Chondrocyte (in vitro differentiated cells): ENCODE results near the gene CASP9. TPM values are rescaled to one million over a fixed set of nuclear protein-coding genes. Genes with fewer than 3 reads are reported as not detected.
"Not testable (repeated sequence)": the region's sequence is repeated elsewhere in the genome, so short reads cannot be mapped to it uniquely, and the experiment has no call there.

Source experiments
- DNase-seq: peaks from one replicate; pipeline ENCODE4 v3.0.0; 2021; ENCODE audit warnings: mixed read lengths, low spot score
- H3K27ac Mint-ChIP-seq: one replicate; pipeline ENCODE4 v1.8.0; 2021; ENCODE audit warnings: mild to moderate bottlenecking, moderate library complexity, mixed read lengths; ENCODE audit not compliant: unreplicated experiment
- H3K27me3 Mint-ChIP-seq: 2 replicates; pipeline ENCODE4 v1.8.0; 2021; ENCODE audit warnings: low read depth, mixed read lengths
- H3K36me3 Mint-ChIP-seq: 2 replicates; pipeline ENCODE4 v1.8.0; 2021; ENCODE audit warnings: low read depth, mixed read lengths
- H3K4me1 Mint-ChIP-seq: 2 replicates; pipeline ENCODE4 v1.8.0; 2021; ENCODE audit warnings: low read depth, mild to moderate bottlenecking, mixed read lengths
- H3K4me3 Mint-ChIP-seq: one replicate; pipeline ENCODE4 v1.8.0; 2021; ENCODE audit warnings: mild to moderate bottlenecking, moderate library complexity, mixed read lengths; ENCODE audit not compliant: unreplicated experiment
- H3K9me3 Mint-ChIP-seq: 2 replicates; pipeline ENCODE4 v1.8.0; 2021; ENCODE audit warnings: low read depth, mixed read lengths
- CTCF ChIP-seq: fragments of 200-600 bp; sonication (generic); IDR thresholded peaks from 2 replicates; pipeline ENCODE4 v1.5.0; 2021; ENCODE audit warnings: antibody characterized with exemption, mild to moderate bottlenecking, moderate library complexity
- total RNA-seq: library from RNA; stranded (reverse); gene quantifications from 3 replicates; pipeline ENCODE4 v1.2.1, GENCODE V29; 2021

Gene CASP9
- total RNA-seq, 1 donor from 2014 or later = 11.6 TPM

- H3K4me3 Mint-ChIP-seq = no peak overlapping the region
- TF ChIP-seq CTCF = no peak
- H3K27me3 Mint-ChIP-seq = no peaks in the 10 kb centered on the region
- peaks cover 1% of the 10 kb centered on the region for H3K36me3 Mint-ChIP-seq
- no peaks in the 10 kb centered on the region for H3K9me3 Mint-ChIP-seq
- no peak overlapping the region for H3K27ac Mint-ChIP-seq
- H3K4me1 Mint-ChIP-seq = no peaks in the 10 kb centered on the region
- DNase-seq = no peak
Measured at GRCh38 chr1:15465674-15466073, 58.3 kb downstream of the CASP9 start.

DNA sequence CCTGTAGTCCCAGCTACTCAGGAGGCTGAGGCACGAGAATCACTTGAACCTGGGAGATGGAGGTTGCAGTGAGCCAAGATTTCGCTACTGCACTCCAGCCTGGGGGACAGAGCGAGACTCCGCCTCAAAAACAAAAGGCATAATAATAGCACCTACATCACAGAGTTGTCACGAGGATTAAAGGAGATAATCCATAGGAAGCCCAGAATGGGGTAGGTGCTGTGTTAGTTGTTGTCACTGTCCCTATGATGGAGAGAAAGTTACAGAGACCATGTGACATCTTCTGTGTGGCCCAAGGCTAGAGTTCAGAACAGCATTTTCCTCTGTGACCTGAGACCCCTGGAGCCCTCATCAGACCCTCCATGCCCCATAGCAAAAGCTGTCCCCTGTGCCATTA, 60.1 kb downstream of the CASP9 start:
- not testable (repeated sequence) for H3K27ac Mint-ChIP-seq, H3K27me3 Mint-ChIP-seq, H3K36me3 Mint-ChIP-seq, H3K4me3 Mint-ChIP-seq, DNase-seq, H3K4me1 Mint-ChIP-seq, H3K9me3 Mint-ChIP-seq

DNA sequence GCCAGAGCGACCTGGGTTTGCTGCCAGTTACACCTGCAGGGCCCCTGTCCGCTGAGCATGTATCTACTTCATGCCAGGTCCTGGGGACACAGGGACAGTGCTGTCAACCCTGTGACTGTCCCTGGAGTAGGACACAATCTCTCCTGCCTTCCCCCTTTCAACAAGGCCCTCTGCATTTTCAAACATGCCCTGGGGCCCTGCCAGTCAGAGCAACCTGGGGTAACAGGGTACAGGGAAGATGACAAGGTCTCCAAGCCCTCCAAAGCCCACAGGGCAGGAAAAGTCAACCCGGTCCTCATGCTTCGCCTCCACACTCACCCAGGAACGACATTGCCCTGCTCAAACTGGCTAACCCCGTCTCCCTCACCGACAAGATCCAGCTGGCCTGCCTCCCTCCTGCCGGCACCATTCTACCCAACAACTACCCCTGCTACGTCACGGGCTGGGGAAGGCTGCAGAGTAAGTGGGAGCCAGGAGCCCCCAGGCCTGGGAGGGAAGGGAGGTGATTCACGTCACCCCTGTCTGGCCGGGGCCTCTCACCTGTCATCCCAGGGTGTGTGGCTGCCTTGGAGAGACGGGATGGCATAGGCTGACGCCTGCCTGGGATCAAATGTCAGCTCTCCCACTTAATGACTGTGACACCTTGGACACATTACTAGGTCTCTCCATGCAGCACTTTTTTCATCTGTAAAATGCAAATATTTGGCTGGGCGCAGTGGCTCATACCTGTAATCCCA, 60.8 kb downstream of the CASP9 start:
- H3K27me3 Mint-ChIP-seq, H3K36me3 Mint-ChIP-seq, H3K27ac Mint-ChIP-seq, H3K4me3 Mint-ChIP-seq, H3K9me3 Mint-ChIP-seq, H3K4me1 Mint-ChIP-seq, DNase-seq: not testable (repeated sequence)

GRCh38 chr1:15460708-15461095, 63.3 kb downstream of the CASP9 start:
- Mint-ChIP-seq H3K36me3 (no peaks in the 10 kb centered on the region), H3K4me3 (no peak overlapping the region), H3K9me3 (no peaks in the 10 kb centered on the region), H3K27ac (no peak overlapping the region), H3K27me3 (no peaks in the 10 kb centered on the region), H3K4me1 (peaks cover 9% of the 10 kb centered on the region)
- TF ChIP-seq CTCF = no peak
- no peak for DNase-seq

GRCh38 chr1:15459771-15460707, 64.0 kb downstream of the CASP9 start:
- Mint-ChIP-seq H3K36me3 (no peaks in the 10 kb centered on the region), H3K27ac (no peak overlapping the region), H3K4me3 (no peak overlapping the region), H3K4me1 (peaks cover 9% of the 10 kb centered on the region), H3K27me3 (no peaks in the 10 kb centered on the region), H3K9me3 (no peaks in the 10 kb centered on the region)
- TF ChIP-seq CTCF = no peak
- no peak for DNase-seq

DNA sequence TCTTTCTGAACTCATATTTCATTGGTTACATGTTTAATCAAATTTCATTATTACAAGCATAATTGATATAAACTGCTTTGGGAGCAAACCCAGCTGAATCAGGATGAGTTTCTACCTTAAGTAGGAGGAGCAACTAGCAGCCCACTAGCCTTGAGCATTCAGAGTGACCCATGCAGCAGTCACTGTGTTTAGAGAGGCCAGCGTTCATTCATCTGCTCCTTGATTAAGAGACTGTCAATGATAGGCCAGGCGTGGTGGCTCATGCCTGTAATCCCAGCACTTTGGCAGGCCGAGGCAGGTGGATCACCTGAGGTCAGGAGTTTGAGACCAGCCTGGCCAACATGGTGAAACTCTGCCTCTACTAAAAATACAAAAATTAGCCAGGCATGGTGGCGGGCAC, 65.6 kb downstream of the CASP9 start:
- H3K27me3 Mint-ChIP-seq, H3K27ac Mint-ChIP-seq, DNase-seq, H3K9me3 Mint-ChIP-seq, H3K4me3 Mint-ChIP-seq, H3K36me3 Mint-ChIP-seq: not testable (repeated sequence)
- peaks cover 22% of the 10 kb centered on the region for H3K4me1 Mint-ChIP-seq
